ENCODE data around the gene TEX51. TPM values are rescaled to one million over a fixed set of nuclear protein-coding genes. Genes with fewer than 3 reads are reported as not detected.

TEX51 gene
- total and polyA plus RNA-seq, 2 of the 4 experiments (the other 2 are of a cell fraction), result not detected

GRCh38 chr2:126910637-126911036, 11.9 kb downstream of the TEX51 start:
- Histone ChIP-seq H3K9ac (ENCODE audit: low read depth, low read length) (no peak overlapping the region), H3K9me3 (ENCODE audit: control insufficient read depth, insufficient read depth, low read length) (no peaks in the 10 kb centered on the region), H4K5ac (ENCODE audit: low read depth, low read length) (no peak overlapping the region), H2BK15ac (ENCODE audit: low read depth, low read length) (no peak overlapping the region), H3K27ac (ENCODE audit: insufficient read depth, low read length) (no peak overlapping the region), H3K14ac (replicated peaks; ENCODE audit: low read depth, low read length) (no peak overlapping the region), H2AK9ac (replicated peaks; ENCODE audit: low read depth, low read length, poor library complexity) (no peak overlapping the region), H4K8ac (ENCODE audit: low read depth in 2 of 2, low read length in 2 of 2) (no peak overlapping the region), H3K18ac (ENCODE audit: low read depth, low read length) (no peak overlapping the region), H3K23ac (ENCODE audit: low read depth, low read length) (no peak overlapping the region), H3K4me2 (ENCODE audit: low read depth, low read length) (no peak overlapping the region), H4K91ac (ENCODE audit: insufficient read depth, low read depth, low read length) (no peak overlapping the region), H3K27me3 (ENCODE audit: control insufficient read depth, insufficient read depth, low read length) (peaks cover 11% of the 10 kb centered on the region; the same call in 1 of the 2 replicates), H3K4me1 (ENCODE audit: control insufficient read depth, insufficient read depth, low read length) (no peaks in the 10 kb centered on the region), H3K4ac (ENCODE audit: low read depth, low read length) (no peak overlapping the region), H4K20me1 (ENCODE audit: insufficient read depth, low read length) (no peaks in the 10 kb centered on the region), H2BK20ac (ENCODE audit: low read depth, low read length) (no peak overlapping the region), H3K36me3 (ENCODE audit: control insufficient read depth, insufficient read depth, low read length) (no peaks in the 10 kb centered on the region), H2BK120ac (ENCODE audit: low read depth, low read length) (no peak overlapping the region), H3K9me1 (ENCODE audit: insufficient read depth, low read length) (no peaks in the 10 kb centered on the region), H3K79me1 (ENCODE audit: low read depth in 1 of 2, low read length in 2 of 2) (no peaks in the 10 kb centered on the region), H3K4me3 (ENCODE audit: insufficient read depth, low read depth, low read length) (no peak overlapping the region), H3K56ac (ENCODE audit: extremely low read depth, insufficient read depth, low read length) (no peak overlapping the region), H2BK5ac (ENCODE audit: low read depth, low read length, poor library complexity, severe bottlenecking) (no peak overlapping the region), H2AFZ (replicated peaks; ENCODE audit: low read length, poor library complexity) (no peak overlapping the region), H2AK5ac (ENCODE audit: low read depth, low read length) (no peak overlapping the region)
- dilution Hi-C loops (cut with HindIII; ENCODE audit: low sequenced_read_pairs, unreplicated experiment), result no loop called here
- DNase-seq (no peak), ATAC-seq (ENCODE audit: low read depth) (no peak)
- no peak for TF ChIP-seq POLR2A (IDR thresholded peaks at IDR 0.05; ENCODE audit: low read depth, low read length)
- TF ChIP-seq SMC3 (IDR thresholded peaks at IDR 0.05; ENCODE audit: low read depth, low read length), result no peak
- no peak for TF ChIP-seq RAD21 (IDR thresholded peaks at IDR 0.05; ENCODE audit: low read length)
- no peak for TF ChIP-seq MAZ (IDR thresholded peaks at IDR 0.05; ENCODE audit: borderline replicate concordance, low read depth, low read length)
- intact Hi-C loops (cut with micrococcal nuclease), result no loop called here
- in situ Hi-C loops (cut with MboI; ENCODE audit: low sequenced_read_pairs), result no loop called here
- CTCF ChIA-PET, result no interaction called here
- no CpG with 5 or more reads among the region's 1 CpG for WGBS, 2 experiments (ENCODE audit: extremely low coverage in 2 of 2, insufficient read length in 1 of 2)
- BruUV-seq (replicated peaks), result no TSS peak
- POLR2A ChIA-PET (ENCODE audit: unreplicated experiment), result interaction anchor here (0.7 kb wide), 1 partner anchor 13 kb away, joined by 4 read pairs; no protein-coding TSS in a partner anchor

Measured in IMR-90 (cell line).